HG03139 (cell line): ENCODE data around the gene KLHL2.
"Not testable (repeated sequence)": the region's sequence is repeated elsewhere in the genome, so short reads cannot be mapped to it uniquely, and the experiment has no call there.

ENCODE experiments used
- ATAC-seq: cut with Tn5 transposase; IDR thresholded peaks from one replicate; pipeline ENCODE4 v1.9.1; 2021; ENCODE audit not compliant: unreplicated experiment

The KLHL2 gene

GRCh38 chr4:165199722-165200121 lies 7.6 kb upstream of the KLHL2 start:
- ATAC-seq = no peak

- no peak for ATAC-seq
These were observed 5.6 kb upstream of the KLHL2 start for GRCh38 chr4:165201806-165202205.

- no peak for ATAC-seq
These were observed 3.6 kb upstream of the KLHL2 start for GRCh38 chr4:165203541-165204461.

GRCh38 chr4:165204462-165204830 lies 2.9 kb upstream of the KLHL2 start:
- no peak for ATAC-seq

- peak; percentile 22 for ATAC-seq
These were observed 338 bp upstream of the KLHL2 start for GRCh38 chr4:165207016-165207430.

- ATAC-seq = peak; percentile 20
These were observed 876 bp downstream of the KLHL2 start for GRCh38 chr4:165208221-165208652.

GRCh38 chr4:165208741-165209388 lies 1.5 kb downstream of the KLHL2 start:
- no peak for ATAC-seq

GRCh38 chr4:165209796-165210195 lies 2.4 kb downstream of the KLHL2 start:
- ATAC-seq = no peak

- ATAC-seq = no peak
These were observed 3.2 kb downstream of the KLHL2 start for GRCh38 chr4:165210566-165210965.

- not testable (repeated sequence) for ATAC-seq
These were observed 5.3 kb downstream of the KLHL2 start for GRCh38 chr4:165212647-165213046.

- ATAC-seq = not testable (repeated sequence)
These were observed 6.0 kb downstream of the KLHL2 start for GRCh38 chr4:165213404-165213803.

- ATAC-seq = not testable (repeated sequence)
These were observed 6.8 kb downstream of the KLHL2 start for GRCh38 chr4:165213991-165214709.

- ATAC-seq = peak; percentile 42
These were observed 7.8 kb downstream of the KLHL2 start for GRCh38 chr4:165215034-165215751.

- ATAC-seq = peak; percentile 56
These were observed 8.6 kb downstream of the KLHL2 start for GRCh38 chr4:165215761-165216487.

GRCh38 chr4:165217325-165217724 lies 10.0 kb downstream of the KLHL2 start:
- ATAC-seq = no peak

- ATAC-seq = not testable (repeated sequence)
These were observed 13.9 kb downstream of the KLHL2 start for GRCh38 chr4:165221306-165221705.

- ATAC-seq = not testable (repeated sequence)
These were observed 14.8 kb downstream of the KLHL2 start for GRCh38 chr4:165221993-165222650.

GRCh38 chr4:165222651-165222994 lies 15.3 kb downstream of the KLHL2 start:
- no peak for ATAC-seq

- ATAC-seq = not testable (repeated sequence)
These were observed 20.0 kb downstream of the KLHL2 start for GRCh38 chr4:165227401-165227800.
